HG03342 (cell line): ENCODE measurements around the gene TOM1L2.

Source experiments
- ATAC-seq: cut with Tn5 transposase; IDR thresholded peaks from one replicate; pipeline ENCODE4 v1.9.1; 2021; ENCODE audit warnings: mild to moderate bottlenecking, moderate library complexity; ENCODE audit not compliant: unreplicated experiment

Gene TOM1L2

GRCh38 chr17:17851103-17852002 lies 120.8 kb downstream of the TOM1L2 start:
- no peak for ATAC-seq

- ATAC-seq: no peak
These were observed 122.3 kb downstream of the TOM1L2 start for GRCh38 chr17:17849845-17850373.

GRCh38 chr17:17849147-17849820 lies 122.9 kb downstream of the TOM1L2 start:
- ATAC-seq: no peak

- ATAC-seq: no peak
These were observed 123.7 kb downstream of the TOM1L2 start for GRCh38 chr17:17848311-17849082.

- ATAC-seq: no peak
These were observed 124.5 kb downstream of the TOM1L2 start for GRCh38 chr17:17847726-17848125.

- ATAC-seq: no peak
These were observed 125.0 kb downstream of the TOM1L2 start for GRCh38 chr17:17847118-17847689.

- no peak for ATAC-seq
These were observed 125.6 kb downstream of the TOM1L2 start for GRCh38 chr17:17846645-17847044.

GRCh38 chr17:17846003-17846402 lies 126.2 kb downstream of the TOM1L2 start:
- ATAC-seq: no peak

- ATAC-seq: no peak
These were observed 127.0 kb downstream of the TOM1L2 start for GRCh38 chr17:17845046-17845775.

- ATAC-seq: no peak
These were observed 127.7 kb downstream of the TOM1L2 start for GRCh38 chr17:17844500-17844899.

GRCh38 chr17:17844079-17844478 lies 128.1 kb downstream of the TOM1L2 start:
- ATAC-seq: no peak

GRCh38 chr17:17843096-17843495 lies 129.1 kb downstream of the TOM1L2 start:
- no peak for ATAC-seq

- ATAC-seq: no peak
These were observed 129.9 kb downstream of the TOM1L2 start for GRCh38 chr17:17842111-17842876.

GRCh38 chr17:17841601-17842025 lies 130.6 kb downstream of the TOM1L2 start:
- no peak for ATAC-seq

GRCh38 chr17:17840751-17841591 lies 131.2 kb downstream of the TOM1L2 start:
- no peak for ATAC-seq

- ATAC-seq: peak; percentile 51
These were observed 132.2 kb downstream of the TOM1L2 start for GRCh38 chr17:17839791-17840707.
